Neural progenitor cell (in vitro differentiated cells): Measurements from ENCODE around the gene TTC24.

Source experiments
- EZH2phosphoT487 ChIP-seq: fragments of 200-600 bp; sonication (generic); IDR thresholded peaks from 2 replicates; pipeline ENCODE4 v1.6.1; 2017; ENCODE audit warnings: antibody characterized with exemption
- TF ChIP-seq, protein P1 (sequence below): fragments of 200-600 bp; sonication (generic); IDR thresholded peaks from 2 replicates; pipeline ENCODE4 v1.5.1; 2017; ENCODE audit warnings: antibody characterized with exemption, mild to moderate bottlenecking

DNA sequence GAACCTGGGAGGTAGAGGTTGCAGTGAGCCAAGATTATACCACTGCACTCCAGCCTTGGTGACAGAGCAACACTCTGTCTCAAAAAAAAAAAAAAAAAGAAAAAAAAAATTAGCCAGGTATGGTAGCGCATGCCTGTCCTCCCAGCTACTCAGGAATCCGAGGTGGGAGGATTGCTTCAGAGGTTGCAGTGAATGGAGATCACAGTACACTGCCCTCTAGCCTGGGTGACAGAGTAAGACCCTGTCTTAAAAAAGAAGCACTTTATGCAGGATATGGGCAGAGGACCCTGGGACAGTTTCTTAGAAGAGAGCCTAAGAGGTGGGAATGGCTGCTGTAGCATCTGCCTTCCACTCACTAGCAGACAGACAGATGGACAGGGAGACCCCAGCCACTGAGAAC lies 30.1 kb upstream of the TTC24 start:
- TF ChIP-seq, protein P1, sequence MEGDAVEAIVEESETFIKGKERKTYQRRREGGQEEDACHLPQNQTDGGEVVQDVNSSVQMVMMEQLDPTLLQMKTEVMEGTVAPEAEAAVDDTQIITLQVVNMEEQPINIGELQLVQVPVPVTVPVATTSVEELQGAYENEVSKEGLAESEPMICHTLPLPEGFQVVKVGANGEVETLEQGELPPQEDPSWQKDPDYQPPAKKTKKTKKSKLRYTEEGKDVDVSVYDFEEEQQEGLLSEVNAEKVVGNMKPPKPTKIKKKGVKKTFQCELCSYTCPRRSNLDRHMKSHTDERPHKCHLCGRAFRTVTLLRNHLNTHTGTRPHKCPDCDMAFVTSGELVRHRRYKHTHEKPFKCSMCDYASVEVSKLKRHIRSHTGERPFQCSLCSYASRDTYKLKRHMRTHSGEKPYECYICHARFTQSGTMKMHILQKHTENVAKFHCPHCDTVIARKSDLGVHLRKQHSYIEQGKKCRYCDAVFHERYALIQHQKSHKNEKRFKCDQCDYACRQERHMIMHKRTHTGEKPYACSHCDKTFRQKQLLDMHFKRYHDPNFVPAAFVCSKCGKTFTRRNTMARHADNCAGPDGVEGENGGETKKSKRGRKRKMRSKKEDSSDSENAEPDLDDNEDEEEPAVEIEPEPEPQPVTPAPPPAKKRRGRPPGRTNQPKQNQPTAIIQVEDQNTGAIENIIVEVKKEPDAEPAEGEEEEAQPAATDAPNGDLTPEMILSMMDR: no peak
- TF ChIP-seq EZH2phosphoT487: no peak
